Type B pancreatic cell (in vitro differentiated cells): Measurements from ENCODE around the gene MINAR2. TPM values are rescaled to one million over a fixed set of nuclear protein-coding genes. Genes with fewer than 3 reads are reported as not detected.
A peak's percentile ranks its signal among the peaks of the same experiment; 100 is the strongest.

Source experiments
- DNase-seq: peaks from one replicate; pipeline ENCODE4 v3.0.0; 2021; ENCODE audit warnings: mixed read lengths; ENCODE audit not compliant: unreplicated experiment; ENCODE audit errors: extremely low spot score
- H3K27ac Mint-ChIP-seq: 2 replicates; pipeline ENCODE4 v1.8.0; 2021; ENCODE audit warnings: mild to moderate bottlenecking, mixed read lengths
- H3K27me3 Mint-ChIP-seq: 2 replicates; pipeline ENCODE4 v1.8.0; 2021; ENCODE audit warnings: mixed read lengths
- H3K36me3 Mint-ChIP-seq: 2 replicates; pipeline ENCODE4 v1.8.0; 2021; ENCODE audit warnings: mixed read lengths
- H3K4me1 Mint-ChIP-seq: one replicate; pipeline ENCODE4 v1.8.0; 2021; ENCODE audit warnings: mixed read lengths; ENCODE audit not compliant: unreplicated experiment
- H3K4me3 Mint-ChIP-seq: 2 replicates; pipeline ENCODE4 v1.8.0; 2021; ENCODE audit warnings: mild to moderate bottlenecking, mixed read lengths
- H3K9me3 Mint-ChIP-seq: 2 replicates; pipeline ENCODE4 v1.8.0; 2021; ENCODE audit warnings: mixed read lengths
- CTCF ChIP-seq: fragments of 200-600 bp; sonication (generic); conservative IDR thresholded peaks from 2 replicates; pipeline ENCODE4 v1.5.0; 2021; ENCODE audit warnings: antibody characterized with exemption, mild to moderate bottlenecking
- total RNA-seq: library from RNA; stranded (reverse); gene quantifications from 2 replicates; pipeline ENCODE4 v1.2.1, GENCODE V29; 2021; ENCODE audit warnings: low replicate concordance

Gene MINAR2
- total RNA-seq, 1 donor from 2014 or later, result not detected

GRCh38 chr5:129745997-129746396 is 1.9 kb upstream of the MINAR2 start:
- Mint-ChIP-seq H3K4me3 (no peak overlapping the region), H3K4me1 (peaks cover 15% of the 10 kb centered on the region), H3K27me3 (no peaks in the 10 kb centered on the region), H3K27ac (no peak overlapping the region), H3K9me3 (no peaks in the 10 kb centered on the region), H3K36me3 (no peaks in the 10 kb centered on the region)
- TF ChIP-seq CTCF, result no peak
- no peak for DNase-seq

DNA sequence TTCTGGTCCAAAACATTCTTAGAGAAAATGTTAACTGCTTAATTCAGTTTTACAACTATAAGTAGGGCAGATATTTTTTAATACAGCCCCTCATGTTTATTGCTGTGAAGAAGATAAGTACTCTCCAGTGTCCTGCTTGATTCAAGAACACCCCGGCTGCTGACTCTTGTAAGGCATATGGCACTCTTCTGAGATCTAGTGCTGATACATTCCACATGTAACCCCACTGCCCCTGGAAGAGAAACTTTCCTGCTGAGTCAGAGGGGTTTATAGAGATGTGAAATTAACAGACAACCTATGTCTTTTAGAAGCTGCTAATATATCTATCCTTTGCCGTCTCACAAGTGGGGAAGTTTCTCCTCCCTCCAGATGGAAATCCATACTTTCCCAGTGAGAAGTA is 1.0 kb upstream of the MINAR2 start:
- Mint-ChIP-seq H3K9me3 (no peaks in the 10 kb centered on the region), H3K4me3 (no peak overlapping the region), H3K27ac (no peak overlapping the region), H3K4me1 (peaks cover 15% of the 10 kb centered on the region), H3K36me3 (no peaks in the 10 kb centered on the region), H3K27me3 (no peaks in the 10 kb centered on the region)
- no peak for TF ChIP-seq CTCF
- DNase-seq, result no peak

DNA sequence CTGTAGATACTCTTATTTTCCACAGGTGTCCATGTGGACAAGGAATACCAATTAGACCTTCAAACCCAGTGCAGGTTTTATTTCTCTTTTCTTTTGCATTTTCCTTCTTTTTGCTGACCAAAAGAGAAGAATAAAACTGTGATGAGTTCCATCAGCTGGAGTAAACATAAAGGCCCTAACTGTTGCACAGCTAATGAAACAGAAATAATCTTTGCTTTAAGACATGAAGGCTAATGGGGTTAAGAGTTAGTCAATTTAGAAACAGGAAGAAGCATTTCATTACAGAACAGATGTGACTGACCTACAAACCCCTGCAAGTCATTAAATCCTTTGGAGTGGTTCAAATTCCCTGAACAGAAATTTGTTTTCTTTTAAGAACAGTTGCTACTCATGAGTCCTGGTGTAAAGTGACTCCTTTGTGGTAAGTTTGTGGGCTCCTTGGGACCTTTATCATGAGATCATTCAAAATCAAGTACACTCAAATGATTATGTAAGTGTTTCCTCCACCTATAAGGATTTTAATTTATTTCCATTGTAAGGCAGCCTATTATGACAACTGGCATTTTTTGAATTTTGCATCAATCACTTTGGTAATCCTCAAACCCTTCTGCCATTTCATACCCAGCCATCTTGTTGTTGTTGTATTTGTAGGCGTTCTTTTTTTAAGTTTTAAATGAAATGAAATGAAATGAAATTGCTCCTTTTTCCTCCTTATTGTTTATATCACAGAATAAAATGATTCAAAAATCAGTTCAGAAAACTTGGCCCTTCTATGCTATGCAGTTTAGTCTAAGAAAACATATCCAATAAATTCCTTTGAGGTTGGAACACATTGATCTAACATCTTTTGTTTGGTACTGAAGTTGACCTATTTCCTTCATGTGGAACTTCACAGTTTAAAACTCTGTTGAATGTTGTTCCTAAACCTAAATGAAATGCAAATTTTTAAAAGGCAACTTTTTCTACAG is 1.3 kb downstream of the MINAR2 start:
- no peak overlapping the region for H3K27ac Mint-ChIP-seq
- no peaks in the 10 kb centered on the region for H3K27me3 Mint-ChIP-seq
- no peaks in the 10 kb centered on the region for H3K36me3 Mint-ChIP-seq
- no peak for TF ChIP-seq CTCF
- no peak overlapping the region for H3K4me3 Mint-ChIP-seq
- H3K4me1 Mint-ChIP-seq, result peaks cover 15% of the 10 kb centered on the region
- DNase-seq, result no peak
- no peaks in the 10 kb centered on the region for H3K9me3 Mint-ChIP-seq

- peak overlapping the region; percentile 50 for H3K27ac Mint-ChIP-seq
- H3K9me3 Mint-ChIP-seq, result no peaks in the 10 kb centered on the region
Observed at GRCh38 chr5:129760636-129761325, 12.9 kb downstream of the MINAR2 start.

GRCh38 chr5:129763651-129764050 is 15.8 kb downstream of the MINAR2 start:
- H3K27ac Mint-ChIP-seq, result no peak overlapping the region
- no peak for TF ChIP-seq CTCF
- no peaks in the 10 kb centered on the region for H3K36me3 Mint-ChIP-seq
- H3K9me3 Mint-ChIP-seq, result no peaks in the 10 kb centered on the region
- no peak overlapping the region for H3K4me3 Mint-ChIP-seq
- no peak for DNase-seq
- peaks cover 11% of the 10 kb centered on the region for H3K4me1 Mint-ChIP-seq
- H3K27me3 Mint-ChIP-seq, result peaks cover 3% of the 10 kb centered on the region

More at GRCh38 chr5:129760636-129761325, 12.9 kb downstream of the MINAR2 start:
- peaks cover 6% of the 10 kb centered on the region for H3K4me1 Mint-ChIP-seq
- TF ChIP-seq CTCF, result no peak
- no peaks in the 10 kb centered on the region for H3K27me3 Mint-ChIP-seq
- no peak overlapping the region for H3K4me3 Mint-ChIP-seq
- H3K36me3 Mint-ChIP-seq, result no peaks in the 10 kb centered on the region
- DNase-seq, result no peak
